SK-N-MC (cell line): ENCODE data around the gene SFXN5.

ENCODE experiments used
- DNase-seq: peaks from one replicate; pipeline ENCODE4 v3.0.0-alpha.2; 2011; ENCODE audit warnings: low read depth, low spot score
- H3K27ac ChIP-seq: fragments of 200-600 bp; sonication (generic); 2 replicates; pipeline ENCODE4 v1.5.1; 2016; ENCODE audit warnings: mixed run types
- H3K36me3 ChIP-seq: fragments of 200-600 bp; sonication (generic); 2 replicates; pipeline ENCODE4 v1.6.1; 2017; ENCODE audit warnings: antibody characterized with exemption, low read length, mixed read lengths; ENCODE audit not compliant: insufficient read depth
- H3K4me3 ChIP-seq: fragments of 200-600 bp; sonication (generic); 2 replicates; pipeline ENCODE4 v1.5.1; 2016
- H3K9ac ChIP-seq: fragments of 200-600 bp; sonication (generic); 2 replicates; pipeline ENCODE4 v1.8.0; 2017; ENCODE audit warnings: mixed run types, mixed read lengths; ENCODE audit not compliant: insufficient read length
- H3K9me3 ChIP-seq: fragments of 200-600 bp; sonication (generic); 2 replicates; pipeline ENCODE4 v1.6.1; 2017; ENCODE audit warnings: low read depth, mild to moderate bottlenecking, antibody characterized with exemption, low read length, moderate library complexity, mixed read lengths
- EZH2 ChIP-seq: fragments of 200-600 bp; sonication (generic); IDR thresholded peaks from one replicate; pipeline ENCODE4 v1.6.1; 2017; ENCODE audit warnings: antibody characterized with exemption
- FOXP2 ChIP-seq: optimal IDR thresholded peaks from 2 replicates; pipeline ENCODE3; 2011; ENCODE audit warnings: mild to moderate bottlenecking, moderate library complexity; ENCODE audit not compliant: insufficient read depth; ENCODE audit errors: extremely low read length, control extremely low read depth
- POLR2AphosphoS5 ChIP-seq: IDR thresholded peaks from 2 replicates; pipeline ENCODE4 v1.6.1; 2012; ENCODE audit warnings: mild to moderate bottlenecking, low read depth, low read length, borderline replicate concordance

The SFXN5 gene

GRCh38 chr2:72983500-72984161 is 87.9 kb downstream of the SFXN5 start:
- no peak overlapping the region for H3K9ac ChIP-seq
- TF ChIP-seq FOXP2 (no peak), EZH2 (no peak), POLR2AphosphoS5 (no peak)
- no peaks in the 10 kb centered on the region for H3K9me3 ChIP-seq
- no peaks in the 10 kb centered on the region for H3K36me3 ChIP-seq
- no peak overlapping the region for H3K4me3 ChIP-seq
- DNase-seq: no peak
- H3K27ac ChIP-seq: no peak overlapping the region

DNA sequence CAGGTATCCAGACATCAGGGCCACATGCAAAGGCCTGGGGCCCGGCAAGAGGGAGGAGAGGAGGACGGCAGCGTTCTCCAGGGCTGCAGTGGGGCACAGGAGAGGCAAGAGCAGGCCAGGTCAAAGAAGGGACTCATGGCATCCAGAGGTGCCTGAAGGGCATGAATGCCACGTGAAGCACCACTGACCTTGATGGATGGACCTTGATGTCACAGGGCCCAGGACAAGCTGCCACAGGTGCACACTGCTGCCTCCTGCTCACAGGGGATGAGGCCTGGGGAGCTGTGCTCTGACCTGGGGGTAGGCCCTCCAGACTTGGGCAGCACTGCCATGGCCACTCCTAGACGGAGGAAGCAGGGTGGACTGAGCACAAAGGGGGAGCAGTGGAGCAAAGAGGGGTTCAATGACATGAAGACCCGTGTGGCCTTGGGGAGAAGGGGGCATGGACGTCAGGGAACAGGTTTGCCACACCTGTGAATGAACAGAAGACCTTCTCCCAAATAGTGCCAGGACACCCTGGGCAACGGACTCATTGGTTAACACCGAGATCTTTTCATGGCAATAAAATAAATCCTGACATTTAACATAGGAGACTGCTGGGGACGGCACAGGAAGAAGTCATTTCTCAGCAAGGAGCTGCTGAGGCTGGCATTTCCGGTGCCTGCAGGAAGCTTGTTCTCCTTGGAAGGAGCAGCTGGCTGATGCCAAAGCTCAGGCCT is 88.6 kb downstream of the SFXN5 start:
- no peaks in the 10 kb centered on the region for H3K36me3 ChIP-seq
- H3K4me3 ChIP-seq: no peak overlapping the region
- no peak overlapping the region for H3K9ac ChIP-seq
- DNase-seq: no peak
- no peaks in the 10 kb centered on the region for H3K9me3 ChIP-seq
- no peak for TF ChIP-seq POLR2AphosphoS5
- TF ChIP-seq FOXP2: no peak
- no peak for TF ChIP-seq EZH2
- no peak overlapping the region for H3K27ac ChIP-seq

GRCh38 chr2:72982219-72982618 is 89.3 kb downstream of the SFXN5 start:
- TF ChIP-seq EZH2: no peak
- no peak for TF ChIP-seq POLR2AphosphoS5
- no peak for TF ChIP-seq FOXP2
- Histone ChIP-seq H3K9ac (no peak overlapping the region), H3K4me3 (no peak overlapping the region), H3K9me3 (no peaks in the 10 kb centered on the region), H3K36me3 (no peaks in the 10 kb centered on the region), H3K27ac (no peak overlapping the region)
- no peak for DNase-seq

- no peak overlapping the region for H3K4me3 ChIP-seq
- no peaks in the 10 kb centered on the region for H3K36me3 ChIP-seq
- TF ChIP-seq POLR2AphosphoS5: no peak
- no peak for TF ChIP-seq FOXP2
- TF ChIP-seq EZH2: no peak
- H3K27ac ChIP-seq: no peak overlapping the region
- no peak overlapping the region for H3K9ac ChIP-seq
- no peak for DNase-seq
- H3K9me3 ChIP-seq: no peaks in the 10 kb centered on the region
Observed at GRCh38 chr2:72981536-72981935, 90.0 kb downstream of the SFXN5 start.

DNA sequence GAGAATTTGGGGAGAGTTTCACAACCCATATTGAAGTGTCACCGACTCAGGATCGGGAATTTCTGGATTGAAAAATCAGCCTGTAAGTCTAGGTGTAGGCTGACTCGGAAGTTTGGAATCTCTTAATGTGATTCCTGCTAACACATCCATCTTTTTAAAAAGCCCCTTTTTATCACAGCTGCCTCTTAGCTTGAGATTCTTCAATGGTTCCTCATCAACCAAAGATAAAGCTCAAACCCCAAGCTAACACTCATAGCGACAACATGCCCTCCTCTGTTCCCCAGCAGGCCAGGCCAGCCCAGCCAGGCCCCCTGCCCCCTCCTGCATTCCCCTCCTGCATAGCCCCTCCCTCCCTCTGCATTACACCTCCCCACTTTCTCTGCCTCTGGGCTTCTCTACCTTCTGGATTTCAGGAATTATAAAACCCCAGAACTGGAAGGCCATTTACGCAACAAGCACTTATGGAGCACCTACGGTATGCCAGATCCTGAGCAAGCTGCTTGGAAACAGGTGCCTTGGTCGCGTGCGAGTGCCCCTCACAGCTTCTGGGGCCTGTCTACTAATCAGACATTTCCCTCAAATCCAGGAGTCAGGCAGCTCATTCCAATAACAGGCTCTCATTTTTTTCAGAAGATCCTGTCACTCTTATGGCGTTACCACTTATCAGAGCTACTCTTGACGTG is 90.8 kb downstream of the SFXN5 start:
- no peak overlapping the region for H3K4me3 ChIP-seq
- H3K36me3 ChIP-seq: no peaks in the 10 kb centered on the region
- DNase-seq: no peak
- H3K9ac ChIP-seq: no peak overlapping the region
- no peak overlapping the region for H3K27ac ChIP-seq
- H3K9me3 ChIP-seq: no peaks in the 10 kb centered on the region
- TF ChIP-seq FOXP2 (no peak), EZH2 (no peak), POLR2AphosphoS5 (no peak)

GRCh38 chr2:72979896-72980295 is 91.6 kb downstream of the SFXN5 start:
- DNase-seq: no peak
- Histone ChIP-seq H3K9ac (no peak overlapping the region), H3K27ac (no peak overlapping the region), H3K36me3 (no peaks in the 10 kb centered on the region), H3K4me3 (no peak overlapping the region), H3K9me3 (no peaks in the 10 kb centered on the region)
- TF ChIP-seq FOXP2: no peak
- TF ChIP-seq EZH2: no peak
- no peak for TF ChIP-seq POLR2AphosphoS5

DNA sequence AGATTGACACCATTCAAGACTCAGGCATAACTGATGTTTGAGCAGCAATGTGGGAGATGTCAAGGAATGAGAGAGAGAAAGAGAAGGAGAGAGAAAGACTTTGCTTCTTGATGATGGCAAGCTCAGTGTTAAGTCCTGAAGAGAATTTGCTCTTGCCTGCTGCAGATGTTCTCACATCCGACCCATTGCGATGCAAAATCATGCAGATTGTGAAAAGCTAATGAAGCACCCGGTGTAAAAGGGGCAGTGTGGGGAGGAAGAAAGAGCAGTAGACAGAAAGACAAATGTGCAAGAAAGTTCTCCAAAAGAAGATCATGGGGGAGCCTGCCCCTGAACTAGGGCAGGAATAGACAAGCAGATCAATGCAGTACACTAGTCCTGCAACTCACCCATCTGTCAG is 96.5 kb downstream of the SFXN5 start:
- Histone ChIP-seq H3K9me3 (no peaks in the 10 kb centered on the region), H3K36me3 (no peaks in the 10 kb centered on the region), H3K9ac (no peak overlapping the region), H3K4me3 (no peak overlapping the region), H3K27ac (no peak overlapping the region)
- TF ChIP-seq POLR2AphosphoS5 (no peak), FOXP2 (no peak), EZH2 (no peak)
- DNase-seq: no peak

GRCh38 chr2:72974436-72974754 is 97.1 kb downstream of the SFXN5 start:
- TF ChIP-seq EZH2: no peak
- no peak for TF ChIP-seq FOXP2
- TF ChIP-seq POLR2AphosphoS5: no peak
- no peak overlapping the region for H3K27ac ChIP-seq
- H3K4me3 ChIP-seq: no peak overlapping the region
- H3K9me3 ChIP-seq: no peaks in the 10 kb centered on the region
- DNase-seq: no peak
- no peak overlapping the region for H3K9ac ChIP-seq
- no peaks in the 10 kb centered on the region for H3K36me3 ChIP-seq

- TF ChIP-seq FOXP2 (no peak), EZH2 (no peak), POLR2AphosphoS5 (no peak)
- no peak for DNase-seq
- Histone ChIP-seq H3K36me3 (no peaks in the 10 kb centered on the region), H3K9me3 (no peaks in the 10 kb centered on the region), H3K9ac (no peak overlapping the region), H3K27ac (no peak overlapping the region), H3K4me3 (no peak overlapping the region)
Observed at GRCh38 chr2:72973566-72974435, 97.7 kb downstream of the SFXN5 start.
